KG1 (cell line): ENCODE data around the gene STX4.
A peak's percentile ranks its signal among the peaks of the same experiment; 100 is the strongest.

ENCODE experiments used
- DNase-seq: peaks from one replicate; lab custom pipeline; 2025; lab: John Stamatoyannopoulos, UW

Gene STX4

DNA sequence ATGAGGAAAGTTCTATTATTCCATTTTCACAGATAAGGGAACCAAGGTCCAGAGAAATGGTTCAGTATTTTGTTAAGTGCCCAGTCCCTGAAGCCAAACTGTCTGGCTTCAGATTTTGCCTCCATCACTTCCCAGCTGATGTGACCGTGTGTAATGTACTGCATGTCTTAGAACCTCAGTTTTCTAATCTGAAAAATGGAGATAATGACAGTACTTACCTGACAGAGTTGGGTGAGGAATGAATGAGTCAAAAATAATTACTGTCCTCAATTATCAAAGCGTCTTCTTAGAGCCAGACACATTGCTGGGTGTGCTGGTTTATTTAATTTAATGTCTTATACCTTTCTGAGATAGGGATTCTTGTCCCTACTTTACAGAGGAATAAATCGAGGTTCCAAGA lies 34.0 kb downstream of the STX4 start:
- no peak for DNase-seq

DNA sequence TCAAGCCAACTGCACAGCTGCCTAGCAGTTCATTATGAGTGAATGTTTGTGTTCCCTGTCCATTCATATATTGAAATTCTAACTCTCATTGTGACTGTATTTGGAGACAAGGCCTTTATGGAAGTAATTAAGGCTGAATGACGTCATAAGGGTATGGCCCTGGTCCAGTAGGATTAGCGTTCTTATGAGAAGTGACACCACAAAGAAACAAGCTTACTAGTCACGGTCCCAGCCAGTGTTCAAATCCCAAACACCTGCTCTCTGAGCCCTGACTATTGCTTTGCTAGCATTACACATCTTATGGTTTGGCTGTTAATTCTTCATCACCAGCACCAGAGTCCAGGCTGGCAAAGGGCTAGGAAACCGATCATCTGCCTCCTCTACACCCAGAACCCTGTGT lies 38.5 kb downstream of the STX4 start:
- no peak for DNase-seq

DNA sequence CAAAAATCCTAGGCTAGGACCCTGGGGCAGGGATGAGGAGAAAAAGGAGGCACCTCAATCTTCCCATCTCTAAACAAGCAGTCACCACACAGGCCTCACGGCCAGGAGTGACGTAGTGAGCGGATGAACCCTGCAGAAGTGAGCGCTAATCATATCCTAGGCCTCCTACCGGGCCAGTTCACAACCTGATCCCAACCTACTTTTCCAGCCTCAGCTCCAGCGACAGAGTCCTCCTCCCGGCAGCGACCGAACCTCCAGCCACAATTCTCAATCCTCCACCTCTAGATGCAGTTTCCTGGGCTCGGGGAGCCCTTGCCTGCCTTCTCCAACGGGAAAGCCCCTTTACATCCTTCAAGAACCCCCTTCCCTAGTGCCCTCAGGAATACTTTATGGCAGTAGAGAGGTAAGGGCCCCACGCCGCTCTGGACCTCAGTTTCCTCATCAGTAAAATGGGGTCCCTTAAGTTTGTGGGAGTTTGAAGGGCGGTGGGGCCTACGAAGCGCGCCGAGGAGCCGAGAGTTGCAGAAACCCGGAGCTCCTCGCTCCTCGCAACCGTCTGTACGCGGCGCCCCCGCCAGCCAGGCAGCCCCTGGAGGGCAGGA lies 39.3 kb downstream of the STX4 start:
- peak; percentile 42 for DNase-seq

DNA sequence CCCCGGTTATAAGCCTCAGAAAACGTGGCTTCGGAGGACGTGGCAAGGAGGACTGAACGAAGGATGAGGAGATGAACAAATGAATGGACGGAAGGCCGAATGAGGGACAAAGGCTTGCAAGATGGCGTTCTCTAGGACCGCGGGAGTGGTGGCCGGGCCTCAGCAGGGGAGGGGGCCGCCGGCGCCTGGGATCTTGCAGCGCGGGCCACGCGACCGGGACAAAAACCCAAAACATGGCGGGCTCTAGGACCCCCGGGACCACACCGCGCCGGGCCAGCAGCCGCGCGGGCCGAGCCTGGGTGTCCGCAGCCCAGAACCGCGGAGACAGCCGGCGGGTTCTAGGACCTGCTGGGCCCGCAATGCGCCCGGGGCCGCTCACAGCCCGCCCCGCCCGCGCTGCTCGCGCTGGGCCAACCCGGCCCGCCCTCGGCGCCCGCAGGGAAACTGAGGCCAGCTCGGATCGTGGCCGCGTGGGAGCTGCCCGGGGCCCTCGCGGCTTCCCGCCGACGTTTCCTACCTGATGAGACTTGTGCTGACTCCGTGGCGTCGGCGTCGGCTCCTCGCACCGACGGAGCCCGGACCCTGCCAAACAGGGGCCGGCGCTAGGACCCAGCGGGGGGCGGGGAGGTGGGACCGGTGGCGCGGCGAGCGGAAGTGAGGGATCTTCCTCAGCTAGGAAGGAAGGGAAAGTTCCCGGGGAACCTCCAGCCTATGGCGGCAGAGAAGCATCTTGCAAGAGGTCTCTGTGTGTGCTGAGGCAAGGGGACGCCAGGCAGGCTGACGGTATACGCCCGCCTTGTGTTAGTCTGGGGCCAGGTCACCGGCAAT lies 40.0 kb downstream of the STX4 start:
- peak; percentile 83 for DNase-seq

DNA sequence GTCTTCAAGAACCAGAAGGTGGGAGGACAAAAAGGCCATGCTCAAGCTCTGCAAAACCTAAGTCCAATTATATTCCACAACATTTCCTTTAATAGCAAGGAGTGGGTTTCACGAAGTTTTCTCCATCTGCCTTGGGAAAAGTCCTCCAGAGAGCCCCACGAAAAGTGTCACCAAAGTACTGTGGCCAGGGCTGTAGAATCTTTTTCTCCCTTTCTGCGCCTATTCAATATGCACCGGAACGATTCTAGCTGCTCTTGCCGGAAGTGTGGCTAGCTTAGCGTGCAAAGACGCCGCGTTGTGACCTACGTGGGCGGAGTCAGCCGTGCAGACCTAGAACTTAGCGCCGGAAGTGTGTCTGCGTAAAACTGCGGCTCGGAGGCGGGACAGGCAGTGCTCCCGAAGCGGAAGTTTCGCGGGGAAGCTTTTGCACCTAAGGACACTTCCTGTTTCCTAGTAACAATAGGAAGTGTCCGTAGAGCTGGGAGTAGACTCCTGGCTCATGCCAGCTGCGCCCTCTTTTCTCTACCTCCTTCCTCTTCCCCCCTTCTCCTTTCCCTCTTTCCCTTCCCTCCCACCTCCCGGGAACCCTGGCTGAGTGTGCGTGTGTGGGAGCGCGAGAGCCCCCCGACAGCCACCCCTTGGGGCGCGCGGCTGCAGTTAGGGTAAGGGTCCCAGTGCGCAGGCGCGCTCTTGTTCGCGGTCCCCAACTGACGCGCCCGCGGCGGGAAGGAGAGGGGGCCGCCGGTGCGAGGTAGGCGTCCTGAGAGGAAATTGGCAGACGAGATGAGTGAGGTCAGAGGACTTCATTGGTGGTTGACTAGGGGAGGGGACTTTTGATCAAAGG lies 40.8 kb downstream of the STX4 start, which contains the start of the genes ZNF646 and ZNF668:
ZNF646 (plus strand) TSS at position 453 of the 844 bp plus-strand sequence. CDS start 1,903 bp downstream, outside the sequence.
ZNF668 (minus strand) TSS at position 271 of the 844 bp plus-strand sequence. CDS start 9,781 bp downstream, outside the sequence.
- peak; percentile 99 for DNase-seq

DNA sequence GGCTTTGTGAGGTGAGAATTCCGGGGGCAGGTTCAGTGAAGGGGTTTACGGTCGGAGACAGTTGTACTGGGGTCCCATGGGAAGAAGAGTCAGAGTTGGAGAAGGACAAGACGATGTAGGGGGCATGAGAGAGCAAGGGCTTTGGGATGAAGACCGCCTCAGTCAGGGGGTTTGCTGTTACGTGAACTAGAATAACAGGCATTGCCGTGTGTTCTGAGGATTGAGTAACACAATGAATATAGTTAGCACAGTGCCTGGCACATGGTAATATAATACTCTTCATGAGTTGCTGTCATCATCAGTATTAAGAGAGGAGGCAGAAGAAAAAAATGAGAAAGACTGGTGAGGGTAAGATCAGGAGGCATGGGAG lies 41.4 kb downstream of the STX4 start:
- no peak for DNase-seq

DNA sequence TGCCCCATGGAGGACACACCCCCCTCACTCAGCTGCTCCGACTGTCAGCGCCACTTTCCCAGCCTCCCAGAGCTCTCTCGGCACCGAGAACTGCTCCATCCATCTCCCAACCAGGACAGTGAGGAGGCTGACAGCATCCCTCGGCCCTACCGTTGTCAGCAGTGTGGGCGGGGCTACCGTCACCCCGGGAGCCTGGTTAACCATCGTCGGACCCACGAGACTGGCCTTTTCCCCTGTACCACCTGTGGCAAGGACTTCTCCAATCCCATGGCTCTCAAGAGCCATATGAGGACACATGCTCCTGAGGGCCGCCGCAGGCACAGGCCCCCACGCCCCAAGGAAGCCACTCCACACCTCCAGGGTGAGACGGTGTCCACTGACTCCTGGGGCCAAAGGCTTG lies 43.0 kb downstream of the STX4 start:
- DNase-seq: no peak

DNA sequence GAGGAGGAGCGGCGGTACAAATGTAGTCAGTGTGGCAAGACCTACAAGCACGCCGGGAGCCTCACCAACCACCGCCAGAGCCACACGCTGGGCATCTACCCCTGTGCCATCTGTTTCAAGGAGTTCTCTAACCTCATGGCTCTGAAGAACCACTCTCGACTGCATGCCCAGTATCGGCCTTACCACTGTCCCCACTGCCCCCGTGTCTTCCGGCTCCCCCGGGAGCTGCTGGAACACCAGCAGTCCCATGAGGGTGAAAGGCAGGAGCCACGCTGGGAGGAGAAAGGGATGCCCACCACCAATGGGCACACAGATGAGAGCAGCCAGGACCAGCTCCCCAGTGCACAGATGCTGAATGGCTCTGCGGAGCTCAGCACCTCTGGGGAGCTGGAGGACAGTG lies 43.7 kb downstream of the STX4 start:
- DNase-seq: no peak

DNA sequence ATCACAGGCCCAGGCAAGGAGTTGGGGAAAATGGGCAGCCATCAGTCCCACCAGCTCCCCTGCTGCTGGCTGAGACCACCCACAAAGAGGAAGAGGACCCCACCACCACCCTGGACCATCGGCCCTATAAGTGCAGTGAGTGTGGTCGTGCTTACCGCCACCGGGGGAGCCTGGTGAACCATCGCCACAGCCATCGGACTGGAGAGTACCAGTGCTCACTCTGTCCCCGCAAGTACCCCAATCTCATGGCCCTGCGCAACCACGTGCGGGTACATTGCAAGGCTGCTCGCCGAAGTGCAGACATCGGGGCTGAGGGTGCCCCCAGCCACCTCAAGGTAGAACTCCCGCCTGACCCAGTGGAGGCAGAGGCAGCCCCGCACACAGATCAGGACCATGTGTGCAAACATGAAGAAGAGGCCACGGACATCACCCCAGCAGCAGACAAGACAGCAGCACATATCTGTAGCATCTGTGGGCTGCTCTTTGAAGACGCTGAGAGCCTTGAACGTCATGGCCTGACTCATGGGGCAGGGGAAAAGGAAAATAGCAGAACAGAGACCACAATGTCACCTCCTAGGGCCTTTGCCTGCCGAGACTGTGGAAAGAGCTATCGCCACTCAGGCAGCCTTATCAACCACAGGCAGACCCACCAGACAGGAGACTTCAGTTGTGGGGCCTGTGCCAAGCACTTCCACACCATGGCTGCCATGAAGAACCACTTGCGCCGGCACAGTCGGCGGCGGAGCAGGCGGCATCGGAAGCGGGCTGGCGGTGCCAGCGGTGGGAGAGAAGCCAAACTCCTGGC lies 44.4 kb downstream of the STX4 start:
- no peak for DNase-seq

DNA sequence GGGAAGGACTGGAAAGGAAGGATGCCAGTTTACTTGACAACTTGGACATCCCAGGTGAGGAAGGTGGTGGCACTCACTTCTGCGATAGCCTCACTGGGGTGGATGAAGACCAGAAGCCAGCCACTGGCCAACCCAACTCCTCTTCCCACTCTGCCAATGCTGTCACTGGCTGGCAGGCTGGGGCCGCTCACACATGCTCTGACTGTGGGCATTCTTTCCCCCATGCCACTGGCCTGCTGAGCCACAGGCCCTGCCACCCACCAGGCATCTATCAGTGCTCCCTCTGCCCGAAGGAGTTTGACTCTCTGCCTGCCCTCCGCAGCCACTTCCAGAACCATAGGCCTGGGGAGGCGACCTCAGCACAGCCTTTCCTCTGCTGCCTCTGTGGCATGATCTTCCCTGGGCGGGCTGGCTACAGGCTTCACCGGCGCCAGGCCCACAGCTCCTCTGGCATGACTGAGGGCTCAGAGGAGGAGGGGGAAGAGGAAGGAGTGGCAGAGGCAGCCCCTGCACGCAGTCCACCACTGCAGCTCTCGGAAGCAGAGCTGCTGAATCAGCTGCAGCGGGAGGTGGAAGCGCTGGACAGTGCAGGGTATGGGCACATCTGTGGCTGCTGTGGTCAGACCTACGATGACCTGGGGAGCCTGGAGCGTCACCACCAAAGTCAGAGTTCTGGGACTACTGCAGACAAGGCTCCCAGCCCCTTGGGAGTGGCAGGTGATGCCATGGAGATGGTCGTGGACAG lies 45.4 kb downstream of the STX4 start:
- no peak for DNase-seq

DNA sequence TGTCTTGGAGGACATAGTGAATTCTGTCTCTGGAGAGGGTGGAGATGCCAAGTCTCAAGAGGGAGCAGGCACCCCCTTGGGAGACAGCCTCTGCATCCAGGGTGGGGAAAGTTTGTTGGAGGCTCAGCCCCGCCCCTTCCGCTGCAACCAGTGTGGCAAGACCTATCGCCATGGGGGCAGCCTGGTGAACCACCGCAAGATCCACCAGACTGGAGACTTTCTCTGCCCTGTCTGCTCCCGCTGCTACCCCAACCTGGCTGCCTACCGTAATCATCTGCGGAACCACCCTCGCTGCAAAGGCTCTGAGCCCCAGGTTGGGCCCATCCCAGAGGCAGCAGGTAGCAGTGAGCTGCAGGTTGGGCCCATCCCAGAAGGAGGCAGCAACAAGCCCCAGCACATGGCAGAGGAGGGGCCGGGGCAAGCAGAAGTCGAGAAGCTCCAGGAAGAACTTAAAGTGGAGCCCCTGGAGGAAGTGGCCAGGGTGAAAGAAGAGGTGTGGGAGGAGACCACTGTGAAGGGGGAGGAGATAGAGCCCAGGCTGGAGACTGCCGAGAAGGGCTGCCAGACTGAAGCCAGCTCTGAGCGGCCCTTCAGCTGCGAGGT lies 46.1 kb downstream of the STX4 start:
- no peak for DNase-seq

DNA sequence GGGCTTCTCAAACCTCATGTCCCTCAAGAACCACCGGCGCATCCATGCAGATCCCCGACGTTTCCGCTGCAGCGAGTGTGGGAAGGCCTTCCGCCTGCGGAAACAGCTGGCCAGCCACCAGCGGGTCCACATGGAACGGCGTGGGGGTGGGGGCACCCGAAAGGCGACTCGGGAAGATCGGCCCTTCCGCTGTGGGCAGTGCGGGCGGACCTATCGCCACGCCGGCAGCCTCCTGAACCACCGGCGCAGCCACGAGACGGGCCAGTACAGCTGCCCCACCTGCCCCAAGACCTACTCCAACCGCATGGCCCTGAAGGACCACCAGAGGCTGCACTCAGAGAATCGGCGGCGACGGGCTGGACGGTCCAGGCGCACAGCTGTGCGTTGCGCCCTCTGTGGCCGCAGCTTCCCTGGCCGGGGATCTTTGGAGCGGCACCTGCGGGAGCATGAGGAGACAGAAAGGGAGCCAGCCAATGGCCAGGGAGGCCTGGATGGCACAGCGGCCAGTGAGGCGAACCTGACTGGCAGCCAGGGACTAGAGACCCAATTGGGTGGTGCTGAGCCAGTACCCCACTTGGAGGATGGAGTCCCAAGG lies 46.8 kb downstream of the STX4 start:
- no peak for DNase-seq

DNA sequence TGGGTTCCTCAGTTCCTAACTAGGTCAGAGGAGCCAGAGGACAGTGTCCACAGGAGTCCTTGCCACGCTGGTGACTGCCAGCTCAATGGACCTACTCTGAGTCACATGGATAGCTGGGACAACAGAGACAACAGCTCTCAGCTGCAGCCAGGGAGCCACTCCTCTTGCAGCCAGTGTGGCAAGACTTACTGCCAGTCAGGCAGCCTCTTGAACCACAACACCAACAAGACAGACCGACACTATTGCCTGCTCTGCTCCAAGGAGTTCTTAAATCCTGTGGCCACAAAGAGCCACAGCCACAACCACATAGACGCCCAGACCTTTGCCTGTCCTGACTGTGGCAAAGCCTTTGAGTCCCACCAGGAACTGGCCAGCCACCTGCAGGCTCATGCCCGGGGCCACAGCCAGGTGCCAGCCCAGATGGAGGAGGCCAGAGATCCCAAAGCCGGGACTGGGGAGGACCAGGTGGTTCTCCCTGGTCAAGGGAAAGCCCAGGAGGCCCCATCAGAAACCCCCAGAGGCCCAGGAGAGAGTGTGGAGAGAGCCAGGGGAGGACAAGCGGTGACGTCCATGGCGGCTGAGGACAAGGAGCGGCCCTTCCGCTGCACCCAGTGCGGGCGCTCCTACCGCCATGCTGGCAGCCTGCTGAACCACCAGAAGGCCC lies 47.5 kb downstream of the STX4 start:
- DNase-seq: no peak

DNA sequence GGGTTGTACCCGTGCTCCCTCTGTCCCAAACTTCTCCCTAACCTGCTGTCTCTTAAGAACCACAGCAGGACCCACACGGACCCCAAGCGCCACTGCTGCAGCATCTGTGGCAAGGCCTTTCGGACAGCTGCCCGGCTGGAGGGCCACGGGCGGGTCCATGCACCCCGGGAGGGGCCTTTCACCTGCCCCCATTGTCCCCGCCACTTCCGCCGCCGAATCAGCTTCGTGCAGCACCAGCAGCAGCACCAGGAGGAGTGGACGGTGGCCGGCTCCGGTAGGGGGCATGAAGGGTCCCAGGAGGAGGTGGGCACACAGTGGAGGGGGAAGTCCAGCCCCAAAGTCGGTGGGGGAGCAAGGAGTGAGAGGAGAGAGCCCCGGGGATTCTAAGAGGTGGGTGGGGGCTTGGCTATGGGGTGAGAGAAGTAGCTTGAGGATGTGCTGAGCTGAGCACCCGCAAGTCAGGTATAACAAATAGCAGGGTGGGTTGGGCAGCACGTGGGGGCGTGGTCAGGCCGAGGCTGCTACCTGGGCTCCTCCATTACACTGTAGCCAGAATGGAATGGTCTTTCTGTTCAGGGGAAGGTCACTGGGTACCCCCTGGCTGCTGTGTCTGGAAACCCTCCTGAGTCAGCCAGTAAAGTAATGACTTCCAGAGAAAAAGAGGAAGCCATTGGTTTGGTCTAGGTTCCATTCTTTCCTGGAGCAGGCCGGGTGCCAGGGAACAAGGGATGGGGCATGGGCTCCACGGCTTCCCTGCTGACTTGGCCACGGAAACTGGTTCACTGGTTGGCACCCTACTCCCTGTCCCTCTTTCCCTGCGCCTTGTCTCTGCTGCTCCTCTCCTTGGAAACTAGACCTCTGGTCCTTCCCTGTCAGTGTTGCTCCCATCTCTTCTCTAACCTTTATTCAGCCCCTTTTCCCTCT lies 48.3 kb downstream of the STX4 start:
- DNase-seq: no peak

DNA sequence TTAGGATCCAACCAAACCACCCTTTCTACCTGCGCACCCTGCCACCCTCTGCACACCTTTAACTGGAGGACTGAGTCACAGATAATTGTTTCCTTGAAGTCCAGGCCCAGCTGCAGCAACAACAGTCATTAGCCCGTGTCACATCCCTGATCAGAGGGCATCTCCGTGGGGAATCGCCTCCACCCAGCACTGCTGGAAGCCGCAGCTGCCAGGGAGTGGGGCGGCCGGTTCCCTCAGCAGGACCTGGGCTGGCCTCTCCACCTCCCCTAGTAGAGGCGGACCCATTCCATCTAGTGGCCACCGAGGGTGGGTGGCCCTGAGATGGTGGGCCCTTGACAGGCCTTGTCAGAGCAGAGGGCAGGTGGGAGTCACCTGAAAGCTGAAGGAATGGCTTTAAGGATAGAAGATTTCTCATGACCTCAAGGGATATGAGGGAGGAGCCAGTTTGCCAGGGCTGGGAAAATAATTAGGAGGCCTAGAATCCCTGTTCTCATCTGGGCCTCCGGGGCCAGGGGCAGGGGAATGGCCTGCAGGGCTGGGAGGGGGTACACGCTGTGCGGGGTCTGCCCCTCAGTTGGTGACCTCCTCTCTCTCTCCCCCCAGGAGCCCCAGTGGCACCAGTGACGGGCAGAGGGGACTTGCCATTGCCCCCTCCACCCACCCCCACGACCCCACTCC lies 49.1 kb downstream of the STX4 start:
- DNase-seq: no peak

DNA sequence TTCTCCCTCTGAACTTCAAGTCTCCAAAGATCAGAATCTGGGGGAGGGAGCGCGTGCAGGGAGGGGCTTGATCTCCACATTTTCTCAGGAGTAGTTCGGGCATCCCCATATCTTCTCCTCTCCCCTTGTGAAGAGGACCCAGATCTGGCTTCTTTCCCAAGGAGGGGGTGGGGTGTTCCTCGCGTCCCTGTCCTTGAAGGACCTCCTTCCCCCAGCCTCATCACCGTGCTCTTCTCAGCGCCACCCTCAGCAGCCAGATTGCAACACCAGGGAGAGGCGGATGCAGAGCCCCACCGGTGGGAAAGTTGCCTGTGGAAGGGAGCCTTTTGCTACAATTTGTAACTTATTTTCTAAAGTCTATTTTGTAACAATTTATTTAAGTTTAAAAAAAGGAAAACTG lies 49.7 kb downstream of the STX4 start:
- no peak for DNase-seq

DNA sequence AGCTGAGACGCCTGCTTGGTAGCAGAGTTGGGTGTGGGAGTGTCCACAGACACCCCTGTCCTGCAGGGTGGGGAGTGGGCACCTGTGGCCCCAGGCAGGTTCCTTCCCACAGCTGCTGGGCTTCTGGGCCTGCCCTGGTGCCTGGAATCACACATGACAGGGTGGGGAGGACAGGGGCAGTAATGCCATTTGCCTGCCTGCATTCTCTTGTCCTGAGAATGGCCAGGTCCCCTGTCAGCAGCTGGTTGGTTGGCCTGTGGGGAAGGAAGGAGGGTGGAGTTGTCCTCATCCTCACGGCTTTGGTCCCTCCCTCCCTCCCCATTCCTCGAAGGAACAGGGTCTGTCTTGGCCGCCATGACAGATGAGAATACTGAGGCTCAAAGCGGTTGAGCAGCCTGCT lies 50.2 kb downstream of the STX4 start:
- no peak for DNase-seq

DNA sequence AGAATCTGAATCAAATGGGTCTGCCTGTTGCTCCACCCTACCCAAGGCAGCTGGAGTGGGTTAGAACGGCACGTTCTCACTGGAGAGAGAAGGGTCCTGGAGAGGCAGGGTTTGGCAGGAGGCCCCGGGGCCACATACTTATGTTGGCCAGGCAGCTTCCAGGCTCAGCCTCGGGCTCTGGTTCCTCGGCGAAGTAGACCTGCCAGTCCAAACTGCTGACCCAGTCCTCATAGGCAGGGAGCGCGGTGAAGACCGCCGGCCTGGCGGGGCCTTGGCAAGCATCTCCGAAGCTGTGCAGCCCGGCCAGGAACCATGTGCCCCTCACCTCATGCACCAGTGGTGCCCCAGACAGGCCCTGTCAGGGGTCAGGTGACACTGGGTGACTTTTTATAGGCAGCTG lies 50.6 kb downstream of the STX4 start:
- DNase-seq: no peak
